NCI-H2107 treated with DMSO at 0.1 percent for 48 hours (cell line): ENCODE results near the gene BAD.

Experiments
- DNase-seq: peaks from one replicate; lab custom pipeline; 2025; ENCODE audit not compliant: unreplicated experiment; lab: John Stamatoyannopoulos, UW

BAD gene

DNA sequence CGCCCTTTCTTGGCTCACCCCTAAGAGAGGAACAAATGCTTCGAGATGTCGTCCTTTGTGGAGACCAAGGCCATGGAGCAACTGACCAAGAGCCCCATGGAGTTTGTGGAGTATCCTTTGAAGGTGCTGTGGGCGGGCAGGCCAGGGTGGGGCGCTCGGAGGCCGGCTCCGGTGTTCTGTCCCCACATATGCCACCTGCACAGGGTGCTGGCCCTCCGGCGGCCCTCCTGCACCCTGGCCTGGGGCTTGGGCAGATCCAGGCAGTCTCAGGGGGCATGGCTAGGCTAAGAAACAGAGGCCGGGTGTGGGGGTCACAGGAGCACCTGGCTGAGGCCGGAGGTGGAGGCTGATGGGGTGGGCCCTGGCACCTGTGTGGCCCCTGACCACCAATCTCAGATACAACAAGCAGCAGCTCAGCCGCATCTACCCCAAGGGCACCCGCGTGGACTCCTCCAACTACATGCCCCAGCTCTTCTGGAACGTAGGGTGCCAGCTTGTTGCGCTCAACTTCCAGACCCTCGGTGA lies 22.8 kb downstream of the BAD start:
- DNase-seq = no peak

DNA sequence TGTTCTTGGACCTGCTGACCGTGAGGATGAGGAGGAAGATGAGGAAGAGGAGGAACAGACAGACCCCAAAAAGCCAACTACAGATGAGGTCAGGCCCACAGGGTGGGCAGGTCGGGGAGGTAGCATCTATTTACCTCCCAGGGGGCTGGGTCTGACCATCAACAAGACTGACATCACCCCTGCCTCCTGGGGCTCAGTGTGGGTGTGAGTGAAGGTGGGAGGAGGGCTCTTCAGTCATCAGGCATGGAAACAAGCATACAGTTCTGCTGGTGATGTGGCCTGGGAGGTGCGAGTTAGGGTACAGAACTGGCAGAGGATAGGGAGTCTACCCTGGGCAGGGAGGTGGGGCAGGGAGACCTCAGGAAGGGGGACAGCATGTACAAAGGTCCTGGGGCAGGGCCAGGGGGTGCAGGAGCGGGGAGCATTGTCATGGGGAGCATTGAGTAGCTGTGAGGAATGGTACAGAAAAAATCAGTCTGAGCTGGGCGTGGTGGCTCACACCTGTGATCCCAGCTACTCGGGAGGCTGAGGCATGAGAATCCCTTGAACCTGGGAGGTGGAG lies 24.2 kb downstream of the BAD start:
- no peak for DNase-seq

DNA sequence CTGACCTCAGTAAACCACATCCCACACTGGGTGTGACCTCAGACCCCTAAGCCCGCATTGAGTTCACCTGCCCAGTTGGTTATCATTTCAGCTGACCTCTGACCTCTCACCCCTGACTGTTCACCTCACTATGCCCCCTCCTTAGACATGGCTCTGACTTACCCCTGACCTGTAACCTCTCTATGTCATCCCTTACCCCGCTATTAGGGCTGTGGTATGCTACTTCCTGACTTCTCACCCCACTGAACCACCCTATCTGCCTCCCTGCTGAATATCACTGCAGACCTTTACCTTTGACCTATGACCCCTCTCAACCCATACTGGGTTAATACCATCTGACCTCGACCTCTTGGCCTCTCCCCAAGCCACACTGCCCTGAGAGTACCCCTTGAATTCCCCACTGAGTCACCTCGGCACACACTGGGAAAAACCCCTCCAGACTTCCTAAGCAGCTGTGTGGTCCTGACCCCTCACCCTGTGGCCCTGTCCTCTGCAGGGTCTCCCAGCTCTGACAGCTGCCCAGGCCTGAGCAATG lies 24.9 kb downstream of the BAD start:
- no peak for DNase-seq

DNA sequence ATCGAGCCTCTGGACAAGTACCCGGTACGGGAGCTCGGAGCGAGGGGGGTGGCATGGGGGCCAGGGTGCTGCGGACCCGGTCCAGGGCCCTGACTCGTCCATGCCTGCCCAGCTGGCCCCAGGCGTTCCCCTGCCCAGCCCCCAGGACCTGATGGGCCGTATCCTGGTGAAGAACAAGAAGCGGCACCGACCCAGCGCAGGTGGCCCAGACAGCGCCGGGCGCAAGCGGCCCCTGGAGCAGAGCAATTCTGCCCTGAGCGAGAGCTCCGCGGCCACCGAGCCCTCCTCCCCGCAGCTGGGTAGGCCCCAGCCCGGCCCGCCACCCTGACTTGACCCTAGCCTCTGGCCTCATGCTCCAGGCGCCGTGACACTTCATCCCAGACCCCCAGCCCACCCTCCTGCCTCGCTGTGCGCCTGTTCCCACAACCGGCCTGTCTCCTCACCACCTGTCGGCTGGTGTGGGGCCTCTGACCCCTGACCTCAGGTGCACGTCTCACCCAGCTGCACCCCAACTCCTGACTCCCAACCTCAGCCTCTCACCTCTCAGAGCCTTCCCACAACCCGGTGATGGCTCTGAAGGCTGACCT lies 25.4 kb downstream of the BAD start:
- no peak for DNase-seq

DNA sequence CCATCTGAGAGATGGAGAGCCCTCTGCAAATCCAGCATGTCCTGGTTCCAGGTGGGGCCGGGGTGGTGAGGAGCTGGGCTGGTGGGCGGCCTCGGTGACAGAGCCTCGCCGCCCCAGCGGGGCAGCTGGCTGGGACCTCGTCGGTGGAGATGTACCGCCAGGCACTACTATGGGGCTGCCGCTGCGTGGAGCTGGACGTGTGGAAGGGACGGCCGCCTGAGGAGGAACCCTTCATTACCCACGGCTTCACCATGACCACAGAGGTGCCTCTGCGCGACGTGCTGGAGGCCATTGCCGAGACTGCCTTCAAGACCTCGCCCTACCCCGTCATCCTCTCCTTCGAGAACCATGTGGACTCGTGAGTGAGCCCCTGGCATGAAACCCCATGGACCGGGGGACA lies 26.1 kb downstream of the BAD start:
- no peak for DNase-seq

DNA sequence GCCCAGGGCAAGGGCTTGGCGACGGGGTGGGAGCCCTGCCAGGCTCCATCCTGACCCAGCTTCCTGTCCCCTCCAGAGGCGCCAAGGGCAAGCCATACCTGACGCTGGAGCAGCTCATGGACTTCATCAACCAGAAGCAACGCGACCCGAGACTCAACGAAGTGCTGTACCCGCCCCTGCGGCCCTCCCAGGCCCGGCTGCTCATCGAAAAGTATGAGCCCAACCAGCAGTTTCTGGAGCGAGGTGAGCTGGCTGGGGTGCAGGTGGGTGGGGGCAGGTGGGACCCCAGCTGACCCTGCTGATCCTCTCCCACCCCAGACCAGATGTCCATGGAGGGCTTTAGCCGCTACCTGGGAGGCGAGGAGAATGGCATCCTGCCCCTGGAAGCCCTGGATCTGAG lies 28.2 kb downstream of the BAD start:
- DNase-seq = no peak

DNA sequence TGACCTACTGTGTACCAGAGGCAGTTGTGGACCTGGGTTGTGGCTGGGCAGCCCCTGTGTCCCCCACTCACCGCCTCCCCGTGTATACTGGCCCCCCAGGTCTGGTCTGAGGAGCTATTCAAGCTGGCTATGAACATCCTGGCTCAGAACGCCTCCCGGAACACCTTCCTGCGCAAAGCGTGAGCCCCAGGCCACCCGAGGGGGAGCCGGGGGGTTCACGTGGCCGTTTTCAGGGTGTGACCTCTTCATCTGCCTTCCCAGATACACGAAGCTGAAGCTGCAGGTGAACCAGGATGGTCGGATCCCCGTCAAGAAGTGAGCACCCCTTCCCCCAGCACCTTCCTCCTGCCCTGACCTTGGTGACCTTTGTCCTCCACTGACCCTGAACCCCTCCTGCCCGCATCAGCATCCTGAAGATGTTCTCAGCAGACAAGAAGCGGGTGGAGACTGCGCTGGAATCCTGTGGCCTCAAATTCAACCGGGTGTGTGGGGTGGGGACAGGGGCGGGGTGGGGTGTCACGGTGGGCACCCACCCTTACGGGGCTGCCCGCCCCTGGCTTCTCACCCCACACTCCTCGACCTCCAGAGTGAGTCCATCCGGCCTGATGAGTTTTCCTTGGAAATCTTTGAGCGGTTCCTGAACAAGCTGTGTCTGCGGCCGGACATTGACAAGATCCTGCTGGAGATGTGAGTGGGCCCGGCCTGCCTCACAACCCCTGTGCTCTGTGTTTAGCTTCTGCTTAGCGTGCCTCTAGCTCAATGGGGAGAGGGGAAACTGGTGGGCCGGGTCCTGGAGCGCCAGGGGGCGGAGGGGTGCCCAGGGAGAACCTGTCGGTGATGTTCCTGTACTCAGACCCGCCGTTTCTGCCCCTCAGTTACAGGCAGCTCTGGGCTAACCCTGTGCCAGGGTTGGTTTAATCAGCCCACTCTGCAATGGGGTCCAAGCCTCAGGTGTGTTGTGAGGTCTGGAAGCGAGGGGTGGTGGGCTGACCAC lies 29.0 kb downstream of the BAD start:
- no peak for DNase-seq

DNA sequence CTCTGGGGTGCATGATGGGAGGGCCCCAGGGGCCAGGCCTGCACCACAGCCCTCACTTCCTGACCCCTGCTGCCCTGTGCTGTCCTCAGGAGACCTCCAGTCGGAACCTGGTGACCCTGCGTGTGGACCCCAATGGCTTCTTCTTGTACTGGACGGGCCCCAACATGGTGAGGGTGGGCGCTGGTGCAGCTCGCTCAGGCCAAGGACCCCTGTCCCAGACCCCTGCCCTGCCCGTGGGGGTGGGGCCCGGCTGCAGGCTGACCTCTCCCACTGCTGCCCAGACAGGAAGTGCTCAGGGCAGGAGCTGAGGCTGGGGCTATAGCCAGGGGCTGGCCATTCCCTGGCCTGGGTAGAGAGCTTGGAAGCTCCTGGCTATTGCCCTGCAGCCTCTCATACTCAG lies 30.1 kb downstream of the BAD start:
- DNase-seq = no peak

DNA sequence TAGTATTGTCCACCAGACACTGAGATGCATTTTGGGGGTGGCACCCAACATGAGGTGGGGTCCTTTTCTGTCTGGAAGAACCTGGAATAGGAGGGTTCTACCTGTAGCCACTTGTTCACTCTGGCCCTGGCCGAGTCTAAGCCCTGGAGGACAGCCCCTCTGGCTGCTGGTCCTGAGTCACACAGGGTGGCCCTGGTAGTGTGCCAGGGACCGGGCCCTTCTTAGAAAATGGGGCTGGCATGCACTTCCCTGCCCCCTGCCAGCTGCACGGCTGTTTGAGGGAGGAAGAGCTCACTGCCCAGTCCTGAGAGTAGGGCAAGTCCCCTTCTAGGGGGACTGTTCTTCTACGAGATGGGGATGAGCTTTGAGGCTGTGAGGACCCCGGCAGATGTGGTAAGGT lies 31.0 kb downstream of the BAD start:
- no peak for DNase-seq

DNA sequence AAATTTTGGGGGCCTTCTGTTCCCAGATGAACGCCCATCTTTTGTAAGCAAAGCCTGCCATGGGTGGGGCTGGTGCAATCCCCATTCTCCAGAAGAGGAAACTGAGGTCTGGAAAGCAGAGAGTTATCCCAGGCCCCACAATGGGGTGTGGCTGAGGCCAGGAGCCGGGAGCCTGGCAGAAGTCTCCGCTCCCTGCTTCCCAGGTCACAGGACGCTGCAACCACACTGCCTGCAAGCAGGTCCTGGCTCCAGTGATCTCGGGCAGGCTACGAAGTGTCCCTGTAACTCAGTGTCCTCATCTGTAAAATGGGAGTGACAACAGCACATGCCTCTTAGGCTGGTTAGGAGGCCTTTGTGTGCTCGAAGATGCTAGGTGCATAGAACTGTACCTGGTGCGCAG lies 31.4 kb downstream of the BAD start:
- DNase-seq = no peak

DNA sequence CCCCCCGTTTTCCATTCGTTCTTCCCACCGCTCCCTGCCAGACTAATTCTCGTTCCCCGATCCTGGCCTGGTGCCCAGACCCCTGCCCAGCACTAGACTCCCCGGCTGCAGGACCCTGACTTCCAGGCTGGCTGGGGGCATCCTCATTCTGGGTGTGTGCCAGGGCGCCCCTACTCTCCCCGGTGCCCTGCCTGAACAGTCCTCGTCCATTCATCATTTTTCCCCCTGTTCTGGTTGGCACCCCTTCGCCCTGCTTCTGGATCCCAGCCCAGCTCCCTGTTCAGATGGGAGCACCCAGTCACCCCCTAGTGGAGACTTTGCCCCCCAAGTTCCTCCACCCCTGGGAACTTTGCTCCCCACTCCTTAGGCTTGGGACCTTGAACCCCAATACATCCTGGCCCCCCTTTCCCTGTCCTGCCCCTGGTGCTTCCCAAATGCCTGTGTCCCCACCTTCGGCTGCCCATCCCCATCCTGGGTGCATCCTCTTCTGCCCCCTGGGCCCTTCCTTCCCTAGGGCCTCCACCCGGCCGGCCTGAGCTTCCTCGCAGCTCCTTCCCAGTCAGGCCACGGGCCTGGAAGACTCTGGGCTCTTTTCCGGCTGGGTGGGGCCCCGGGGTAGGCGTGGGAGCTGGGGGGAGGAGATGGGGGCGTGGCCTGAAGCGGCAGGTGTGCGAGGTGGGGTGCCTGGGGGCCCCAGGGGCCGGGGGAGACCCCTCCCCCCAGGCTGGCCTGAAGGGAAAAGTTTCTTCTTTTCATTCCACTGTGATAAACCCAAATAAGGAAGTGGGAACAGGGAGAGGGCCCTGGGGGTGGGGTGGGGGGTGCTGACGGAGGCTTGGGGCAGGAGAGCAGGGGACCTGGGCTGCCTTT lies 32.2 kb downstream of the BAD start:
- no peak for DNase-seq

DNA sequence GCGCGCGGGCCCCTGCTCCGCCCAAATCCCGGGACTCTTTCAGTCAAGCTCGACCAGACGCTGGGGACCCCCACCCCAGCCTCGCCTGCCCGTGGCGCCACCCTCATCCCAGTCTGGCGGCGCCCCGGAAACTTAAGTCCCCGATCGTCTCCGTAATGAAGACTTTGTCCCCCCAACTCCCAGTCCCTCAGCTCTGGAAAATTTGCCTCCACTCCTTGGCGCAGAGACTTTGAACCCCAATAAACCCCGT lies 32.8 kb downstream of the BAD start:
- no peak for DNase-seq

DNA sequence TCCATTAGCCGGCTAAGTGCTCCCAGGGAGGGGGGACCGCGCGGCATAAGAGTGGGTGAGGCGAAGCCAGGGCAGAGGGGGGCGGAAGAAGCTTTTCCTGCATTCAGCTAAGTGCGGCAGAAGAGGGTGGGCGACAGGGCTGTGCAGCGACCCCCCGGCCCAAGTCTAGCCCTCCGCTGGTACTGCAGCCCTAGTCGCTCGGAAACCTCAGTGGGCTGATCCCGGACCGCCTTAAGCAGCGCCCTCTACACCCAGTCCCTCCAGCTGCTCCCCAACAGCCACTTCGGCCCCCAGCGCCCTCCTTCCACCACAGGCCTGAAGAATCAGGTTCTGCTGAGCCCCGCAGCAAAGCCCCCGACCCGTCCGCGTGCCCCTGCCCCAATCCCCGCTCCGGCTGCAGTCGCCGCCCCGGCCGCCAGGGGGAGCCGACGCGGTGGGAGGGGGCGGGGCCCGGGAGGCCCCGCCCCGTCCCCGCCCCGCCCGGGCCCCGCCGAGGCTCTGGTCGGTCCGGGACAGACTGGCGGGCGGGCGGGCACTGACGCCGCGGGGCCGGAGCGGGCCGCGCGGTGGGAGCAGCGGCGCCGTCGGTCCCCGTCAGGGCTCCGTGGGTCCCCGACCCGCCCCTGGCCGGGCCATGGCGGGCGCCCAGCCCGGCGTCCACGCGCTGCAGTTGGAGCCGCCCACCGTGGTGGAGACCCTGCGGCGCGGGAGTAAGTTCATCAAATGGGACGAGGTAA lies 33.3 kb downstream of the BAD start, which contains the start of gene PLCB3:
Gene PLCB3, plus strand, starts transcription at position 515 of the 737 bp plus-strand sequence. Its CDS starts 120 bp downstream, at position 635.
- no peak for DNase-seq

DNA sequence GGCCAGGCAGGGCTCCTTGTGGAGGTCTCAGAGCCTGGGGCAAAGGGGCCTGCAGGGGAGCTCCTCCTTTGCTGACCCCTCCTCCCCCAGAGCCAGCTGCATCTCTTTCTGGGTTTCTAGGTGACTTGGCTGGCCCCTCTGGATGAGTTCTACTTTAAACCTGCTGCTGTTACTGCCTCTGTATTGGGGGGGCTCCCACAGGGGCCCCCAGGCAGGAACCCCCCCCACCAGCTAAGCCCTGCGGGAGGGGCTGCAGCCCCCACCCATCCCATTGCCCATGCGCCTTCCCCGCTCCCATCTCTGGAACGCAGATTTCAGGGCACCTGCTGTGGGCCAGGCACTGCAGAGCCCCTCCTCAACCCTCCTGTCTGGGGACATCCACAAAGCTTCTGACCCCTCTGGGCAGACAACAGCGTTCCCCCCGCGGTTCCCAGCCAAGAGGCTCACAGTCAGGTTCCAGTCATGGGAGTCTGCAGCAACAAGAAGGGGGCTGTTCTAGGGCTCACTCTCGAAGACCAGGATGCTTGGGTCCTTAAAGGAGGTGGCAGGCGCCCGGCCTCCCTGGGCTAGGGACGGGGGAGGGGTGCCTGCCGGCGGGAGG lies 34.0 kb downstream of the BAD start:
- no peak for DNase-seq

DNA sequence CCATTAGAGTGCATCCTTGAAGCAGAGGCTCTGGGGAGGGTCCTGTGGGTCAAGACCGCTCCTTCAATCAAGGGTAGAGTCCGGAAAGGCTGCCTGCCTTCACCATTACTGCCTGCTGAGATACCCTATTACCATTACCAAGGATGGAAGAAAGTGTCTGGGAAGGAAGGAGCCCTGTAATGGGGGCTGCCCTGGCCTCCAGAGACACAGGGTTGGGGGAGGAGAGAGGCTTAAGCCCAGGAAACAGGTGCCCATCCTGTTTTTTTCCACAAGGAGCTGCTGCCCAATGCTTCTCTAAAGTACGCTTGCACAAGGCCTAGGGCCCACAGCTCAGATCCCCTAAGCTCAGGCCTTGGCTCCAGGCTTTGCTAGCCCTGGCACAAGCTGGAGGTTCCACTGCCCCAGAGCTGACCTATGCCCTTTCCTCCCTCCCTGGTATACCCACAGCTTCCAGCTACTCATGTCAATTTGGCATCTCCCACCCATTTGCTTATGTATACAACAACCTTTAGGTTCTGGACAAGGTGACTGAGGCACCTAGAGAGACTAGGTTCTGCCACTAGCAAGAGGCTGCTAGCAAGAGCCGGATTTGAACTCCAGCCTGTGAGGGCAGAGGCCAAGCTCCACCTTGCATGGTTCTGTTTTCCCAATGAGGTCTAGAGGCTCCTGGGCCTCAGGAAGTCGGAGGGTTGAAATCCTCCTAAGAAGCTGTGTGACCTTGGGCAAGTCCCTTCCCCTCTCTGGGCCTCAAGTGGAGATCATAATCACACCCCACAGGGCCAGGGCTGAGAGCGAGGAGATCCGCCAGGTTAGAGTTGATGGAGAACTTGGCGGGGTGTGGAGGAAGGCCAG lies 34.7 kb downstream of the BAD start:
- DNase-seq = no peak

DNA sequence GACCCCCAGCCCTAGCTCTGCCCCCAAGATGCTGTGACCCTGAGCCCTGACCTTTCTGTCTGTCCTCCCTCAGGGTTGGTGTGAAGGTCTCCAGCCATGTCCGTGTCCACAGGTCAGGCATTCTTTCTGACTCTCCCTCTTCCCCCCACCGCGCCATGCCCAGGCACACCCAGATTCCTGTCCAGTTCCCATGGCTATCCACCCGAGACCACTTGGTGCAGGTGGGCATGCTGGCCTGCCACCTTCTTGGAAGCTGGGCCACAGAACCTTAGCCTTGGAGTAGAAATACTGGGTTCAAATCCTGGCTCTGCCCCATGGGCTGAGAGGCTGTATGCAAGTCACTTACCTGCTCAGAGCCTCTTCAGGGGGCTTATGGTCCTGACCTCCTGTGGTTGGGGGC lies 35.4 kb downstream of the BAD start:
- no peak for DNase-seq

DNA sequence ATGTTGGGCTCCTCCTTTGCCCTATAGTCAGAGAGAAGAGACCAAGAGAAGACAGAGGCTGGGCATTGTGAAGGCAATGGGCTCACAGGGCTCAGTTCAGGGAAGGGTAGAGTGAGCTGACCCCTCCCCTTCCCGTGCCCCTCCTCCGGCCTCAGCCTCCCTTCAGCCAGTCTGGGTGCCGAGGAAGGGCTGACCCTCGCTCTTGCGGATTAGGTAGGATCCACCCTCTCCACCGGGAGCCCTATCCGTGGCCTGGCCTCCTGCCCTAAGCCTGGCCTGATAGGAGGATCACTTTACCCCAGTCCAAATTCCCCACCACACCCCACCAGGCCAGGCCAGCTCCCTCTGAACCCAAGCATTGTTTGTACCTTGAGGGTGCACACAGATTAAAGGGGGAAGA lies 35.9 kb downstream of the BAD start:
- no peak for DNase-seq

DNA sequence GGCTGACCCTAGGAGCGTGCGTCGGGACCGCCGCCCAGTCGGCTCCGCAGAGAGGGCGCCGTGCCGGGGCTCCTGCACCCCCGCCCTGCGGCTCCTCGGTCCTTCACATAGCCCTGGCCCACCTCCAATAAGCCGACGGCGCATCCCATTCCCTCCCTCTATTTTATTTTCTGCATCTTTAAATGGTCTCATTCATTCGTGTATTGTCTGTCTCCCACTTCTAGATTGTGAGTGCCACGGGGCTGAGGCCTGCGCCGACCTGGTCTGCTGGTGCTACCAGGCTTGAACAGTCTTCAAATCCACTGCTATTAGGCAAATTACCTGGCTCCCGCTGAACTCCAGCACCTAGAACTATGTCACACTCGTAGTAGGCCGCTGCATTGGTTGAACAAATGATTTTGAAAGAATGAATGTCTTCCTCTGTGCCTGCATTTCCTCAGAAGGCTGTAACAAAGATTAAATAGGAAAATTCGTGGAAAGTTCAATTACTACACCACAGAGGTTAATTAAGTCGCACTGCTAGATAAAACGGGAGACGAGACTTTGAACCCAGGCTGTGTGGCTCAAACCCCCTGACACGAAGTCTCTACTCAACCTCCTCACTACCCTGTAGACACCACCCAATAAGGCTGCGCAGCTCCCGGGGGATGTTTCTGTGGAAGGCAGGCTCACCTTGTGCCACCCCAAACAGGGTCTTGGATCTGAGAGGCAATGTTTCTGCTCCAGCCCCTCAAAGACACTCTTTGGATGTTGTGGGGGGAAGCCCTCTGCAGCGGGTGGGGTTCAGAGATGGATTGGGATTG lies 36.5 kb downstream of the BAD start:
- no peak for DNase-seq
